ENCODE measurements around the gene USP32.
"Not testable (repeated sequence)": the region's sequence is repeated elsewhere in the genome, so short reads cannot be mapped to it uniquely, and the experiment has no call there.

The USP32 gene

DNA sequence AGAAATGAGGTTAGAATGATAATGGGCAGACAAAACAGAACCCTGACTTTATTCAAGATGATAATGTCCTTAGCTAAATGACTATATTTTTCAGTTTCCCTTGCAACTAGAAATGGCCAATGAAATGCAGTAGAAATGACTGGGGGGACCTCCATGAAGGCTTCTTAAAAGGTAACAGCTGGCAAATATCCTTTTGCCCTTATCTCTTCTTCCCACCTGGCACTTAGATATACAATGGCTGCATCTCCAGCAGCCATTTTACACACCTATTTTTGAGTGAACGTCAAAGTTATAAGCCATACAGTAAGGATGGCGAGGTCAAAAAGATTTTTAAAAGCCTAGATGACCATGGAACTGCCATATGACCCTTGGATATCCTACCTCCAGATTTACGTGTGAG is 39.9 kb downstream of the USP32 start:
- no peak overlapping the region for H3K4me3 Mint-ChIP-seq
- H3K27me3 Mint-ChIP-seq: no peaks in the 10 kb centered on the region
- DNase-seq: no peak

DNA sequence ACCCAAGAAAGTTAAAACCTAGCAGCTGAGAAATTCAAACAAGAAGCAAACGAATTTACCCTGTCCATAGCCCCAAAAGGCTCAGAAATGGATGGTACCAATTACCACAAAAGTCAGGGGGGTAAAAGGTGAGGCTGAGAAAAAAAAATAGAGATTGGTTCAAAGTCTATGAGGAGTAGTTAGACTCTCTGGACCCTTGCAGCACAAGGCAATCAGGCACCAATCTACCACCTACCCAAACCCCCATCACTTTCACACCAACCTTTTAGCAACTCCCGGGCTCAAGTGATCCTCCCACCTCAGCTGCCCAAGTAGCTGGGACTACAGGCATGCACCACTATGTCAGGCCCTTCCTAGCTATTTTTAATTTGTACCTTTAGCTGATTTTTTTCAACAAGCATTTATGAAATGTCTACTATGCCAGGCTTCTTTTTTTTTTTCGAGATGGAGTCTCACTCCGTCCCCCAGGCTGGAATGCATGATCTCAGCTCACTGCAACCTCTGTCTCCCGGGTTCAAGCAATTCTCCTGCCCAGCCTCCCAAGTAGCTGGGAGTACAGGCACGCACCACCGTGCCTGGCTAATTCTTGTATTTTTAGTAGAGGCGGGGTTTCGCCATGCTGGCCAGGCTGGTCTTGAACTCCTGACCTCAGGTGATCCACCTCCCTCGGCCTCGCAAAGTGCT is 40.8 kb downstream of the USP32 start:
- Mint-ChIP-seq H3K36me3 (ENCODE audit: low read depth) (no peaks in the 10 kb centered on the region), H3K27ac (no peak overlapping the region), H3K4me1 (ENCODE audit: low read depth) (peaks cover 30% of the 10 kb centered on the region), H3K9me3 (no peaks in the 10 kb centered on the region), H3K4me3 (no peak overlapping the region), H3K27me3 (no peaks in the 10 kb centered on the region)
- DNase-seq: no peak

More for the DNA sequence above, 39.9 kb downstream of the USP32 start:
- Mint-ChIP-seq H3K27ac (no peak overlapping the region), H3K36me3 (ENCODE audit: low read depth) (no peaks in the 10 kb centered on the region), H3K9me3 (no peaks in the 10 kb centered on the region), H3K4me1 (ENCODE audit: low read depth) (peaks cover 35% of the 10 kb centered on the region)

GRCh38 chr17:60348616-60349015 is 43.3 kb downstream of the USP32 start:
- Mint-ChIP-seq H3K4me3 (no peak overlapping the region), H3K4me1 (ENCODE audit: low read depth) (peaks cover 9% of the 10 kb centered on the region), H3K27ac (no peak overlapping the region), H3K36me3 (ENCODE audit: low read depth) (peaks cover 12% of the 10 kb centered on the region), H3K9me3 (no peaks in the 10 kb centered on the region), H3K27me3 (no peaks in the 10 kb centered on the region)
- DNase-seq: no peak

DNA sequence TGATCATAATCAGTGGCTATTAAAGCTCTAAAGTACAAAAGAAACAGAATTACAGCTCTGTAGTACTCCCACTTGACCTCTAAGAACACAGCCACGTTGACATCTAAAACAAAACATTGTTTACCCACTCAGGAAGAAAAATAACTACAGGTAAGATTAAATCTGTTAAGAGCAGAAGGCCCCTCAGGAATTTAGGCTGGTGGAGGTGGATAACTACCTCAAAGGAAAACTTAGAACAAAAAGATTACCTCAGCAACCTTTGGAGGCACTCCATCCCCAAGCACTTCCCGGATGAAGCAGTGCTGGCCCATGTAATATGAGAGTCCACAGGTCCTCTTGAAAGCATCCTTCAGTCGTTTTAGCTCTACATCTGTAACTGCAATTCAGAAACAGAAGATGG is 46.7 kb downstream of the USP32 start:
- Mint-ChIP-seq H3K27ac (no peak overlapping the region), H3K36me3 (ENCODE audit: low read depth) (peaks cover 45% of the 10 kb centered on the region), H3K9me3 (no peaks in the 10 kb centered on the region), H3K27me3 (no peaks in the 10 kb centered on the region), H3K4me1 (ENCODE audit: low read depth) (peaks cover 20% of the 10 kb centered on the region), H3K4me3 (no peak overlapping the region)
- no peak for DNase-seq

GRCh38 chr17:60342492-60342891 is 49.4 kb downstream of the USP32 start:
- not testable (repeated sequence) for H3K4me3 Mint-ChIP-seq, DNase-seq, H3K27me3 Mint-ChIP-seq, H3K9me3 Mint-ChIP-seq
- peaks cover 55% of the 10 kb centered on the region for H3K36me3 Mint-ChIP-seq (ENCODE audit: low read depth)
- peak overlapping the region; percentile 51 for H3K27ac Mint-ChIP-seq
- H3K4me1 Mint-ChIP-seq (ENCODE audit: low read depth): peaks cover 20% of the 10 kb centered on the region

DNA sequence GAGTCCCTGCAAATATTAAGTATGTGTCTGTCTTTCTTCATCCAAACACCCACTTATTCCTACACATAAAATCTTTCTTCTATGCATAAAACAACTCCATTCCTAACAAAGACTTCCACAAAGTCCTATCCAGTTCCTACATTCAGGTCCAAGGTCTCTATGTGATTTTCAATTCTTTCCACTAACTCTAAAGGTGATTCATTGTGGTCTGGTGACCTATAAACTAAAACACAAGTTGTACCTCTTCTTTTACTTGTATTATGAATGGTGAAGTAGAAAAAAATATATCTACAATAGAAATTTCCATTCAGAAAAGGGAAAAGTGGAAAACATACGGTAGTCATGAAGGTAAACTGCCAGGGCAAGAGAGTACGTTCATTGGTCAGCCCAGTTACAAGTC is 56.6 kb downstream of the USP32 start:
- Mint-ChIP-seq H3K4me3 (no peak overlapping the region), H3K27me3 (no peaks in the 10 kb centered on the region), H3K4me1 (ENCODE audit: low read depth) (peaks cover 3% of the 10 kb centered on the region), H3K27ac (no peak overlapping the region), H3K36me3 (ENCODE audit: low read depth) (peaks cover 20% of the 10 kb centered on the region), H3K9me3 (no peaks in the 10 kb centered on the region)
- DNase-seq: no peak

DNA sequence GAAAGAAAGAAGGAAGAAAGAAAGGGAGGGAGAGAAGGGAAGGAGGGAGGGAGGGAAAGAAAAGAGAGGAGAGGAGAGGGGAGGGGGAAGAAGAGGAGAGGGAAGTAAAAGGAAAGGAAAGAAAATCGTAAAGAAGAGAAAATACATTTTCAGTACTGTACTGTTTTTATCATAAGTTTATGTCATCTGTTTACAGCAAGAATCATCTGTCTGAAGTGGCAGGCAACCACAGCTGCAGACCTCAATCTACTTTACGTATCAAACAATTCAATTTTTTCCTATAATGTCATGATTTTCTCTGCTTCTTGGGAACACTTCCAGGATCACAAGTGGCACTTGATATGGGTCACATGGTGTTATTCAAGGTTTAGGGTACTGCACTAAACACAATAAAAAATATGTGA is 58.3 kb downstream of the USP32 start:
- no peaks in the 10 kb centered on the region for H3K27me3 Mint-ChIP-seq
- no peak overlapping the region for H3K27ac Mint-ChIP-seq
- H3K4me3 Mint-ChIP-seq: no peak overlapping the region

GRCh38 chr17:60333072-60333471 is 58.9 kb downstream of the USP32 start:
- peaks cover 16% of the 10 kb centered on the region for H3K36me3 Mint-ChIP-seq (ENCODE audit: low read depth)
- H3K4me3 Mint-ChIP-seq, H3K27ac Mint-ChIP-seq: not testable (repeated sequence)

More for the DNA sequence above, 58.3 kb downstream of the USP32 start:
- Mint-ChIP-seq H3K4me1 (ENCODE audit: low read depth) (peaks cover 3% of the 10 kb centered on the region), H3K36me3 (ENCODE audit: low read depth) (peaks cover 16% of the 10 kb centered on the region), H3K9me3 (no peaks in the 10 kb centered on the region)
- DNase-seq: no peak

GRCh38 chr17:60332574-60332973 is 59.4 kb downstream of the USP32 start:
- Mint-ChIP-seq H3K27me3 (no peaks in the 10 kb centered on the region), H3K36me3 (ENCODE audit: low read depth) (peaks cover 16% of the 10 kb centered on the region), H3K4me3 (no peak overlapping the region), H3K4me1 (ENCODE audit: low read depth) (peaks cover 3% of the 10 kb centered on the region), H3K9me3 (no peaks in the 10 kb centered on the region), H3K27ac (no peak overlapping the region)
- no peak for DNase-seq

More at GRCh38 chr17:60333072-60333471, 58.9 kb downstream of the USP32 start:
- H3K9me3 Mint-ChIP-seq; H3K4me1 Mint-ChIP-seq (ENCODE audit: low read depth); H3K27me3 Mint-ChIP-seq; DNase-seq: not testable (repeated sequence)

DNA sequence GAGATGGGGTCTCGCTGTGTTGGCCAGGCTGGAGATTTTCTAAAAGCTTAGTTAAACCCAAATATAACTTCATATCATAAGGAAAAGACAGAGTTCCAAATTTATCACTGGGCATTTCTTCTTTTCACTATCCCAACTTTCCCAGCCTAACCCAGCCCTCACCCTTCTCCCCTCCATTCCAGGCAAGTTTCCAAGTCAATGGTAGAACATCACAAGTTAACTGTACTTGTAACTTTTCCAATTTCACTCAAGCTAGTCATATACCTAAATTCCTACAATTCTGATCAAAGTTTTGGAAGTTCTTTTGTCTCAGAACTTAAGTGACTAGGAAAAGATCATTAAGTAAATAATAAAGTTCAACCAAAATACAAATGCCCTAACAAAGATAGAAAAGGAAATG is 61.2 kb downstream of the USP32 start:
- no peak overlapping the region for H3K27ac Mint-ChIP-seq
- H3K4me3 Mint-ChIP-seq: no peak overlapping the region
- H3K36me3 Mint-ChIP-seq (ENCODE audit: low read depth): peaks cover 15% of the 10 kb centered on the region
- no peaks in the 10 kb centered on the region for H3K27me3 Mint-ChIP-seq
- H3K4me1 Mint-ChIP-seq (ENCODE audit: low read depth): peaks cover 5% of the 10 kb centered on the region
- no peak for DNase-seq
- no peaks in the 10 kb centered on the region for H3K9me3 Mint-ChIP-seq

DNA sequence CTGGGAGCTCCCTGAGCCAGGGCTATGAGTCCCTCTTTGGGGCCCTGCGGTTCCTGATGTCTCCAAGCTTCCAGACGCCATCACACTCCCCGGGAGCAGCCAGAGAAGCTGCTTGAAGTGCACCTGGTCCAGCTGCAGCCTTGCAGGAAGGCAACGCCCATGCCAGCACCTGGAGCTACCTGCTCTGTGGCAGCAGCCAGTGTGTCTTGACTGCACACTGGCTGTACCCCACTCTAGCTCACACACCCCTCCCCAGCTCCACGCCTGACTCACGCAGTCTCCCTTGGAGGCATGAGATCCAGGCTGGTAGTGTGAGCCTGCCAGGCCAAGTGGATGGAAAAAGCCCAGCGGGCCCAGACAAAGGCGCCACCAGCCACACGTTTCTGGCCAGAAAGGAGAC is 63.3 kb downstream of the USP32 start:
- no peaks in the 10 kb centered on the region for H3K9me3 Mint-ChIP-seq
- no peak overlapping the region for H3K27ac Mint-ChIP-seq
- no peaks in the 10 kb centered on the region for H3K27me3 Mint-ChIP-seq
- no peak for DNase-seq
- peaks cover 13% of the 10 kb centered on the region for H3K36me3 Mint-ChIP-seq (ENCODE audit: low read depth)
- H3K4me1 Mint-ChIP-seq (ENCODE audit: low read depth): peaks cover 3% of the 10 kb centered on the region
- no peak overlapping the region for H3K4me3 Mint-ChIP-seq

GRCh38 chr17:60327901-60328273 is 64.0 kb downstream of the USP32 start:
- Mint-ChIP-seq H3K4me3 (no peak overlapping the region), H3K9me3 (no peaks in the 10 kb centered on the region), H3K4me1 (ENCODE audit: low read depth) (peaks cover 2% of the 10 kb centered on the region), H3K27me3 (no peaks in the 10 kb centered on the region), H3K27ac (no peak overlapping the region), H3K36me3 (ENCODE audit: low read depth) (peaks cover 13% of the 10 kb centered on the region)
- DNase-seq: no peak

GRCh38 chr17:60327134-60327900 is 64.6 kb downstream of the USP32 start:
- Mint-ChIP-seq H3K4me1 (ENCODE audit: low read depth) (peaks cover 2% of the 10 kb centered on the region), H3K27ac (no peak overlapping the region), H3K27me3 (no peaks in the 10 kb centered on the region), H3K9me3 (no peaks in the 10 kb centered on the region), H3K4me3 (no peak overlapping the region), H3K36me3 (ENCODE audit: low read depth) (peaks cover 10% of the 10 kb centered on the region)
- no peak for DNase-seq

- DNase-seq: no peak
- Mint-ChIP-seq H3K4me3 (no peak overlapping the region), H3K27ac (no peak overlapping the region), H3K27me3 (no peaks in the 10 kb centered on the region), H3K36me3 (ENCODE audit: low read depth) (peaks cover 8% of the 10 kb centered on the region), H3K4me1 (ENCODE audit: low read depth) (peaks cover 5% of the 10 kb centered on the region), H3K9me3 (no peaks in the 10 kb centered on the region)
These were observed 65.2 kb downstream of the USP32 start for GRCh38 chr17:60326702-60327101.

DNA sequence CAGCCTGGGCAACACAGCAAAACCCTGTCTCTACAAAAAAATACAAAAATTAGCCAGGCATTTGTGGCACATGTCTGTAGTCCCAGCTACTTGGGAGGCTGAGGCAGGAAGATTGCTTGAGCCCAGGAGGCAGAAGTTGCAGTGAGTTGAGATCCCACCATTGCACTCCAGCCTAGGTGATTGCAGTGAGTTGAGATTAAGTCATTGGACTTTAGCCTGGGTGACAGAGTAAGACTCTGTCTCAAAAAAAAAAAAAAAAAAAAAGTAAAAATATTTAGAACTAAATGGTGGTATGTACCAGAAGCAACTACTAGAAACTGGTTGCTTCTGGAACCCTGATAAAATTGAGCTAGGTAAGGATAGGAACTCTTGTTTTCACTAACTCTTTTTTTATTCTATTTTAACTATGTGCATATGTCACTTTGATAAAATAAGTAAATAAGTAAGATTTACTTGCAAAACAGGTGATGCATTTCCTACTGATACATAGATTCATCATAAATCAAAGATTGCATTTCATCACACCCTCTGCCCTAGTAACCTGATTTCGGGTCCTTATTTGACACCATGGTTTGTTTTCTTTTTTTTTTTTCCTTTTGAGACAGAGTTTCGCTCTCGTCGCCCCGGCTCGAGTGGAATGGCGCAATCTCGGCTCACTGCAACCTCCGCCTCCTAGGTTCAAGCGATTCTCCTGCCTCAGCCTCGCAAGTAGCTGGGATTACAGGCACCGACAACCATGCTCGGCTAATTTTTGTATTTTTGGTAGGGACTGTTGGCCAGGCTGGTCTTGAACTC is 66.0 kb downstream of the USP32 start:
- Mint-ChIP-seq H3K4me1 (ENCODE audit: low read depth) (peaks cover 11% of the 10 kb centered on the region), H3K27ac (no peak overlapping the region), H3K4me3 (no peak overlapping the region), H3K36me3 (ENCODE audit: low read depth) (peaks cover 8% of the 10 kb centered on the region), H3K27me3 (no peaks in the 10 kb centered on the region), H3K9me3 (no peaks in the 10 kb centered on the region)
- no peak for DNase-seq
